Karpas-422 (cell line): ENCODE data around the gene HOXB7. TPM values are rescaled to one million over a fixed set of nuclear protein-coding genes. Genes with fewer than 3 reads are reported as not detected.

ENCODE experiments used
- DNase-seq: peaks from one replicate; pipeline ENCODE4 v3.0.0-alpha.2; 2015
- H2AFZ ChIP-seq: fragments of 200-600 bp; sonication (generic); 2 replicates; pipeline ENCODE4 v1.6.1; 2014; ENCODE audit warnings: antibody characterized with exemption, low read length, mixed read lengths
- H3K27ac ChIP-seq: fragments of 200-600 bp; sonication (generic); 2 replicates; pipeline ENCODE4 v1.5.1; 2014; ENCODE audit warnings: mild to moderate bottlenecking, low read length, moderate library complexity
- H3K27me3 ChIP-seq: fragments of 200-600 bp; sonication (generic); 2 replicates; pipeline ENCODE4 v1.6.1; 2014; ENCODE audit warnings: low read length, mixed read lengths
- H3K36me3 ChIP-seq: fragments of 200-600 bp; sonication (generic); 2 replicates; pipeline ENCODE4 v1.6.1; 2014; ENCODE audit warnings: low read length, mixed read lengths; ENCODE audit not compliant: insufficient read depth
- H3K4me1 ChIP-seq: fragments of 200-600 bp; sonication (generic); 2 replicates; pipeline ENCODE4 v1.6.1; 2014; ENCODE audit warnings: mild to moderate bottlenecking, low read length, mixed read lengths
- H3K4me2 ChIP-seq: fragments of 200-600 bp; sonication (generic); 2 replicates; pipeline ENCODE4 v1.6.1; 2014; ENCODE audit warnings: low read length, low read depth, mild to moderate bottlenecking; ENCODE audit not compliant: poor library complexity, severe bottlenecking
- H3K4me3 ChIP-seq: fragments of 200-600 bp; sonication (generic); 2 replicates; pipeline ENCODE4 v1.5.1; 2014; ENCODE audit warnings: mild to moderate bottlenecking, antibody characterized with exemption, low read length, mixed read lengths
- H3K79me2 ChIP-seq: fragments of 200-600 bp; sonication (generic); 2 replicates; pipeline ENCODE4 v1.6.1; 2014; ENCODE audit warnings: mild to moderate bottlenecking, low read length, mixed read lengths
- H3K9ac ChIP-seq: fragments of 200-600 bp; sonication (generic); 2 replicates; pipeline ENCODE4 v1.6.0; 2014; ENCODE audit warnings: low read length
- H3K9me2 ChIP-seq: fragments of 200-600 bp; sonication (generic), shearing (Covaris generic); replicated peaks from 2 replicates; pipeline ENCODE4 v1.6.0; 2014; ENCODE audit warnings: mild to moderate bottlenecking, low read length, moderate library complexity; ENCODE audit not compliant: insufficient read depth
- H3K9me3 ChIP-seq: fragments of 300-700, 200-600 bp; sonication (generic); 2 replicates; pipeline ENCODE4 v1.6.1; 2014; ENCODE audit warnings: low read length, mixed read lengths
- H4K20me1 ChIP-seq: fragments of 200-600 bp; sonication (generic); 2 replicates; pipeline ENCODE4 v1.6.1; 2014; ENCODE audit warnings: mild to moderate bottlenecking, antibody characterized with exemption, low read length, low read depth; ENCODE audit not compliant: insufficient read depth
- total RNA-seq: library from RNA; depleted of rRNA; stranded (reverse); fragments of >200 nt; shearing (Covaris generic); gene quantifications from 2 replicates; pipeline ENCODE4 v1.2.3, GENCODE V29; 2014; ENCODE audit warnings: low replicate concordance

The HOXB7 gene
- total RNA-seq, 1 experiment from 2014 or later: 9.7 TPM

DNA sequence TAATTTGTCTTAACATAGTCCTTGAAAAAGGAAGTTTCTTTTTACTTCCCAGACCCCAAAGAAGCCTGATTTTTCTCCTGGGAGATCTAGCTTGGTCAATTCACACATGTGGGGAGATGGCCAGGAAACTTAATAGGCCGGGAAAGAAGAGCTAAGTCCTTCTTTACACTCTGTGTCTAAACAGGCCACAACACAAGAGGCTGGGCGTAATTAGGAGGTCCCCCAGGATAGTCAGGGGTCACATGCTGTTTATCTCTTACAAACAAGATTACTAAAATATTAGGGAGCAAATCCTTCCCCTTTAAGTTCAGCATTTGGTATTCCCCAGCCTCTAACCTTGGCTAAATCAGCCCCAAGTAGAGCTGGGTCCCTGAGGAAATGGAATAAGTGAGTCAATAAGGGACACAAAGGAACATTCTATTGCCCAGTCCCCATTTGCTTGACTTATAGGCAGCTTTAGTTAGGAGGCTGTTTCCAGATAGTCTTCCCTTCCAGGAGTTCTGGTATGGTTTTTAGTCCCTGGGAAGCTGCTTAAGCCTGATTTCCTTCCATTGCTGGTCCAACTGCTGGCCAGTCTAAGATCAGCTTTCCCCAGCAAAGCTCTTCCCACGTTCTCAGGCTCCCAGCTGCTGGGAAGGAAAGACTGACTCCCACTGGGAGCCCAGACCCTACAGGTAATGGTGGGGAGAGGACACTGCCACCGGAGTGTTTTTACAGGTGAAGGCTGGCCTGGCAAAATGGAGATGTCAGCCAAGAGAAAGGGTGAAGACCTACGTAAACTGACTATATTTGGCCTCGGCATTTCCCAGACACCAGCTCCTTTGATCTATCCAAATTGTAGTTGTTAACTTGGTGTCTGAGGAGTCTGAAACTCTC lies 29.4 kb upstream of the HOXB7 start:
- no peak for DNase-seq
- H3K9me2 ChIP-seq: no peaks in the 10 kb centered on the region
- H4K20me1 ChIP-seq: no peaks in the 10 kb centered on the region
- H3K9me3 ChIP-seq: no peaks in the 10 kb centered on the region
- H3K4me2 ChIP-seq: no peak overlapping the region
- no peak overlapping the region for H3K27ac ChIP-seq
- H3K4me1 ChIP-seq: peaks cover 16% of the 10 kb centered on the region
- no peaks in the 10 kb centered on the region for H3K36me3 ChIP-seq
- H3K27me3 ChIP-seq: no peaks in the 10 kb centered on the region
- no peak overlapping the region for H2AFZ ChIP-seq
- H3K9ac ChIP-seq: no peak overlapping the region
- no peaks in the 10 kb centered on the region for H3K79me2 ChIP-seq
- H3K4me3 ChIP-seq: no peak overlapping the region

- Histone ChIP-seq H3K4me2 (no peak overlapping the region), H3K27me3 (no peaks in the 10 kb centered on the region), H3K9me2 (no peaks in the 10 kb centered on the region), H3K36me3 (no peaks in the 10 kb centered on the region), H4K20me1 (no peaks in the 10 kb centered on the region), H3K4me3 (no peak overlapping the region), H3K9me3 (no peaks in the 10 kb centered on the region), H3K27ac (no peak overlapping the region), H3K9ac (no peak overlapping the region), H3K4me1 (peaks cover 21% of the 10 kb centered on the region), H2AFZ (no peak overlapping the region; the same call in 1 of the 2 replicates), H3K79me2 (no peaks in the 10 kb centered on the region)
- DNase-seq: peak; percentile 46
Observed at GRCh38 chr17:48639136-48639535, 28.3 kb upstream of the HOXB7 start.

DNA sequence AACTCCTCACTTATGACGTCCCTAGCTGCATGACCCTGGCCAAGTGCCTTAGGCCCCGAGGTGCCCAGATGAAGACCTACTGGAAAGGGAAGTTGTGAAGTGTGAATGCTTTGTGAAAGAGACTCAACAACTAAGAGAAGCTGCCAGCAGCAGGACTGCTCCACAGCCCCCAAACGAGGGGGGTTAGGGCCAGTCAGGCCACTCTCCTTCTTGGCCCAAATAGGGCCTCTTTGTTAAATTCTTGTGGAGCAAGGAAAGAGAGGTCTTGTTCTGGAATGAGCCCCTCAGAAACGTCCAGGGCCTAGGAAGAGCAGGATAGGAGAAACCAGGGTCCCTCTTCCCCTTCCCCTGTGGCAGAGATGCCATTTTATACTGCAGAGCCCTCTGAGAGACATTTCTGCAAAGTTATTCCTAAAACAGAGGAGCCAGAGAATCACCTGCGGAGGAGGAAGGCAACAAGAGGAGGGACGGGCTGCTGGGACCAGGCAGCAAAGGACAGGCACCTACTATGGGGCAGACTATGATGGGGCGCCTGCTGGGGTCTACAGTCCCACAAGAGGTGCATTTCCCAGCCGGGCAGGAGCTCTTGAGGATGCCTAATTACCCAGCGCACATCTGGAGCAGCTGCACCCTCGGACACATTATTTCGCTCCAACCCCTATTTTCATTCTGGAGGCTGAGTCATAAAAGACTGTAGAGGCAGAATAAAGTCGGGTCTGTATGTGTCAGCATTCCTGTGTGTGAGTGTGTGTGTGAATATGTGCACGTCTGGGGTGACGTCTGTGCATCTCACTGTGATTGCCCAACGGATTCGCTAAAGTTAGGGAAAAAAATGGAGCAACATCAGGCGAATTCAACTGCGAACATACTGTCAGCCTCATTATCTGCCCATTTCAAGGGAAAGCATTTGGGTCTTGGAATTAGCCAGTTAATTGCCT lies 26.8 kb upstream of the HOXB7 start:
- H3K36me3 ChIP-seq: no peaks in the 10 kb centered on the region
- no peak overlapping the region for H3K4me3 ChIP-seq
- no peak for DNase-seq
- no peaks in the 10 kb centered on the region for H3K27me3 ChIP-seq
- H3K4me2 ChIP-seq: no peak overlapping the region
- no peaks in the 10 kb centered on the region for H3K9me2 ChIP-seq
- no peaks in the 10 kb centered on the region for H4K20me1 ChIP-seq
- H2AFZ ChIP-seq: no peak overlapping the region
- H3K9ac ChIP-seq: no peak overlapping the region
- H3K27ac ChIP-seq: no peak overlapping the region
- H3K79me2 ChIP-seq: no peaks in the 10 kb centered on the region
- H3K4me1 ChIP-seq: peaks cover 21% of the 10 kb centered on the region
- H3K9me3 ChIP-seq: no peaks in the 10 kb centered on the region

- Histone ChIP-seq H3K9me3 (no peaks in the 10 kb centered on the region), H3K4me2 (peak overlapping the region; percentile 39), H3K9ac (peak overlapping the region; percentile 33), H3K27ac (no peak overlapping the region), H3K9me2 (no peaks in the 10 kb centered on the region), H4K20me1 (no peaks in the 10 kb centered on the region), H3K27me3 (no peaks in the 10 kb centered on the region), H3K36me3 (no peaks in the 10 kb centered on the region), H2AFZ (peak overlapping the region; percentile 75), H3K4me1 (peaks cover 21% of the 10 kb centered on the region), H3K79me2 (no peaks in the 10 kb centered on the region), H3K4me3 (no peak overlapping the region)
- peak; percentile 93 for DNase-seq
Observed at GRCh38 chr17:48636177-48637018, 25.6 kb upstream of the HOXB7 start.

DNA sequence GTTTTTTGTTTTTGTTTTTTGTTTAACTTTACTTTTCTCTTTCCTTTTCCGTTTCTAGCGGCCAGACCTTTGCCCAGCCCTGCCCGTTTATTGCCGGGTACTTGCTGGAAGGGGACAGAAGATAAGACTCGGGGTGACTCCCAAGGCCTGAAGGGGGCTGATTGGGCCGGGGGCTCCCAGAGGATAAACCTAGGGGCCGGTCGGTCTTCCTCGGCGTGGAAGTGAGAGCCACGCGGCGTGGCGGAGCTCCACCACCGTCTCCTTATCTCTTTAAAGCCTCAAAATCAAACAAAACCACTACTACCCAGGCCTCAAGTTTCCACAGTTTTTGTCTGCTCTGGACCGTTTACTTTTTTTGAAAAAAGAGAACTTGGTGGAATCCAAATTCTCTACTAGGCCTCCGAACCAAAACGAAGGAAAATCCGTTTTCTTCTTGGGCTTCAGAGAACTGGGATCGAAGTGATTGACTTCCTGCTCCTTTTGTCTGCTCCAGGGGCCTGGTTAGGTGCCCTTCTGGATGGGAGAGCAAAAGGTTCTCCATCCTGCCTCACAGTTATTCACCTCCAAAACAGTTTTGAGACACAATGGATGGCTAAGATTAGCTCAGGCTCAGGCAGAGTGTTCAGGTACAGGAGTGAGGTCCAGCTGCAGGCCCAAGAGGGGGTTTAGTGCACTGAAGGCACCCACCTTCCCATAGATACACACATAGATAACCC lies 23.8 kb upstream of the HOXB7 start:
- Histone ChIP-seq H3K79me2 (no peaks in the 10 kb centered on the region), H3K27me3 (no peaks in the 10 kb centered on the region)

GRCh38 chr17:48633266-48633677 lies 22.5 kb upstream of the HOXB7 start:
- Histone ChIP-seq H3K4me2 (no peak overlapping the region), H3K9ac (no peak overlapping the region), H3K36me3 (no peaks in the 10 kb centered on the region), H3K27ac (no peak overlapping the region), H3K9me2 (no peaks in the 10 kb centered on the region), H3K79me2 (no peaks in the 10 kb centered on the region), H3K4me3 (no peak overlapping the region), H2AFZ (no peak overlapping the region), H4K20me1 (no peaks in the 10 kb centered on the region), H3K9me3 (no peaks in the 10 kb centered on the region), H3K27me3 (no peaks in the 10 kb centered on the region), H3K4me1 (peaks cover 21% of the 10 kb centered on the region)
- DNase-seq: no peak

More for the DNA sequence above, 23.8 kb upstream of the HOXB7 start:
- H3K36me3 ChIP-seq: no peaks in the 10 kb centered on the region
- no peaks in the 10 kb centered on the region for H4K20me1 ChIP-seq
- H3K9ac ChIP-seq: no peak overlapping the region
- no peaks in the 10 kb centered on the region for H3K9me3 ChIP-seq
- no peaks in the 10 kb centered on the region for H3K9me2 ChIP-seq
- H3K27ac ChIP-seq: no peak overlapping the region
- DNase-seq: no peak
- no peak overlapping the region for H3K4me3 ChIP-seq
- H3K4me2 ChIP-seq: peak overlapping the region; percentile 39
- no peak overlapping the region for H2AFZ ChIP-seq
- H3K4me1 ChIP-seq: peaks cover 21% of the 10 kb centered on the region

- no peaks in the 10 kb centered on the region for H3K9me3 ChIP-seq
- H4K20me1 ChIP-seq: no peaks in the 10 kb centered on the region
- no peak overlapping the region for H3K4me2 ChIP-seq
- H3K27me3 ChIP-seq: no peaks in the 10 kb centered on the region
- no peak for DNase-seq
- no peak overlapping the region for H3K4me3 ChIP-seq
- H3K36me3 ChIP-seq: no peaks in the 10 kb centered on the region
- no peaks in the 10 kb centered on the region for H3K9me2 ChIP-seq
- H3K79me2 ChIP-seq: no peaks in the 10 kb centered on the region
- H3K9ac ChIP-seq: no peak overlapping the region
- no peak overlapping the region for H3K27ac ChIP-seq
- no peak overlapping the region for H2AFZ ChIP-seq
- peaks cover 21% of the 10 kb centered on the region for H3K4me1 ChIP-seq
Observed at GRCh38 chr17:48632579-48633265, 21.9 kb upstream of the HOXB7 start.
